ENCODE measurements around the gene SYAP1.
"Not testable (repeated sequence)": the region's sequence is repeated elsewhere in the genome, so short reads cannot be mapped to it uniquely, and the experiment has no call there.

- not testable (repeated sequence) for TF ChIP-seq CTCF (IDR thresholded peaks at IDR 0.05); EZH2 (IDR thresholded peaks at IDR 0.05; ENCODE audit: borderline replicate concordance, insufficient read depth, low read depth, low read length, poor library complexity, severe bottlenecking)
Measured at GRCh38 chrX:16761500-16761899, 42.1 kb downstream of the SYAP1 start.

Measured in B cell (primary cell).